HTR-8/SVneo (cell line): Measurements from ENCODE around the gene GNE.
"Not testable (repeated sequence)": the region's sequence is repeated elsewhere in the genome, so short reads cannot be mapped to it uniquely, and the experiment has no call there.

Experiments used
- DNase-seq: peaks from one replicate; pipeline ENCODE4 v3.0.0; 2011; ENCODE audit warnings: low spot score, mixed read lengths; ENCODE audit not compliant: insufficient read length
- FAIRE-seq: peaks from 2 replicates; lab custom pipeline; 2011; peaks lifted over from hg19 to GRCh38; lab: Jason Lieb, UNC

Gene GNE

DNA sequence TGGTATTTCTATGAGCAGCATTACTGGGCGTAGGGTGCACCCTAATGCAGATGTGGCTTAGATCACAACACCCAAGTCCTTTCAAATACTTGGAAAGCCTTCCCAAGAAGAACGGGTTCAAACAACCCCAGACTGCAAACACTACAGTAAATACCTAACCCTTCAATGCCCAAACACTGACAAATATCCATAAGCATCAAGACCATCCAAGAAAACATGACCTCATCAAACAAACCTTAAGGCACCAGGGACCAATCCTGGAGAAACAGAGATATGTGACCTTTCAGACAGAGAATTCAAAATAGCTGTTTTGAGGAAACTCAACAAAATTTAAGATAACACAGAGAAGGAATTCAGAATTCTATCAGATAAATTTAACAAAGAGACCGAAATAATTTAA, 83.0 kb downstream of the GNE start:
- FAIRE-seq, DNase-seq: not testable (repeated sequence)

DNA sequence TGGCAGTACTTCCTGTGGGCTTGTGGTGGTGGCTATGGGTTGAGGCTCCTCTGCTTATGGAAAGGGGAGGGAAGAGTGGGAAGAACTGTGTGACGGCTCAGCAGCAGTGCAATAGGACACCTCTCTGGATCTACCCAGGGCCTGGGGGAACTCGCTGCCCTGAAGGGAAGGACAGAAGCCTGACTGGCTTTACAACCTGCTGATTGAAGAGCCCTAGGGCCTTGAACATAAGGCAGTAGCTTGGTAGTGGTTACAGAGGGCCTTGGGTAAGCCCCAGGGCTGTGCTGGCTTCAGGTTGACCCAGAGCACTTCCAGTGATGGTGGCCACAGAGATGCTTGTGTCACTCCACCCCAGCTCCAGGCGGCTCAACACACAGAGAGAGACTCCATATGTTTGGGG, 83.5 kb downstream of the GNE start:
- DNase-seq: no peak
- no peak for FAIRE-seq

DNA sequence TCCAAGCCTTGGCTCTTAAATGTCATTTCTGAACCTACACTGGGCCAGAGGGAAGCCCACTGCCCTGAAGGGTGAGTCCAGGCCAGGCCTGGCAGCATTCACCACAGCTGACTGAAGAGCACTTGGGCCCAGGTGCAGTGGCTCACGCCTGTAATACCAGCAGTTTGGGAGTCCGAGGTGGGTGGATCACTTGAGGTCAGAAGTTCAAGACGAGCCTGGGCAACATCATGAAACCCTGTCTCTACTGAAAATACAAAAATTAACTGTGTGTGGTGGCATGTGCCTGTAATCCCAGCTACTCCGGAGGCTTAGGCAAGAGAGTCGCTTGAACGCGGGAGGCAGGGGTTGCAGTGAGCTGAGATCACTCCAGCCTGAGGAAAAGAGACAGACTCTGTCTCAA, 84.0 kb downstream of the GNE start:
- DNase-seq: no peak
- FAIRE-seq: no peak

DNA sequence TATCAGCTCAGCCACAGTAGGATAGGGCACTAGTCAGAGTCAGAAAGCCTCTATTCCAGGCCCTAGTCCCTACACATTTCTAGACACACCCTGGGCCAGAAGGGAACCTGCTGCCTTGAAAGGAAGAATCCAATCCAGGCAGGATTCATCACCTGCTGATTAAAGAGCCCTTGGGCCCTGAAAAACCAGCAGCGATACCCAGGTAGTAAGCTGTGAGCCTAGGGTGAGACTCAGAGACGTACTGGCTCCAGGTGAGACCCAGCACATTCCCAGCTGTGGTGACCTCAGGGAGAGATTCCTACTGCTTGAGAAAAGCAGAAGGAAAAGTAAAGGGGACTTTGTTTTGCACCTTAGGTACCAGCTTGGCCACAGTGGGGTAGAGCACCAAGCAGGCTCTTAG, 84.4 kb downstream of the GNE start:
- FAIRE-seq (no peak), DNase-seq (no peak)

DNA sequence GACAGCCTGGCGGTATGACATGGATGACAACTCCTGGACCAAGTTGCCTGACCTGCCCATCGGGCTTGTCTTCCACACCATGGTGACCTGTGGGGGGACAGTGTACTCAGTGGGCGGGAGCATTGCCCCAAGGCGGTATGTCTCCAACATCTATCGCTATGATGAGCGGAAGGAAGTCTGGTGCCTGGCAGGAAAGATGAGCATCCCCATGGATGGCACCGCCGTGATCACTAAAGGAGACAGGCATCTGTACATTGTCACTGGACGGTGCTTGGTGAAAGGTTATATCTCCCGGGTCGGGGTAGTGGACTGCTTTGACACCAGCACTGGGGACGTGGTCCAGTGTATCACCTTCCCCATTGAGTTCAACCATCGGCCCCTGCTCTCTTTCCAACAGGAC, 87.7 kb downstream of the GNE start:
- DNase-seq: no peak
- FAIRE-seq: no peak

DNA sequence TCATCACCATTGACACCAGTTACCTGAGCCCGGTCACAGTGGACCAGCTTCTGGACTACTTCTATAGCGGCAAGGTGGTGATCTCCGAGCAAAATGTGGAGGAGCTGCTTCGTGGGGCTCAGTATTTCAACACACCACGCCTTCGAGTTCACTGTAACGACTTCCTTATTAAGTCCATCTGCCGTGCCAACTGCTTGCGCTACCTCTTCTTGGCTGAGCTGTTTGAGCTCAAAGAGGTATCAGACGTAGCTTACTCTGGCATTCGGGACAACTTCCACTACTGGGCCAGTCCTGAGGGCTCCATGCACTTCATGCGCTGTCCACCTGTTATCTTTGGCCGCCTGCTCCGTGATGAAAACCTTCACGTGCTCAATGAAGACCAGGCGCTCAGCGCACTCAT, 88.5 kb downstream of the GNE start:
- DNase-seq: no peak
- FAIRE-seq: no peak

DNA sequence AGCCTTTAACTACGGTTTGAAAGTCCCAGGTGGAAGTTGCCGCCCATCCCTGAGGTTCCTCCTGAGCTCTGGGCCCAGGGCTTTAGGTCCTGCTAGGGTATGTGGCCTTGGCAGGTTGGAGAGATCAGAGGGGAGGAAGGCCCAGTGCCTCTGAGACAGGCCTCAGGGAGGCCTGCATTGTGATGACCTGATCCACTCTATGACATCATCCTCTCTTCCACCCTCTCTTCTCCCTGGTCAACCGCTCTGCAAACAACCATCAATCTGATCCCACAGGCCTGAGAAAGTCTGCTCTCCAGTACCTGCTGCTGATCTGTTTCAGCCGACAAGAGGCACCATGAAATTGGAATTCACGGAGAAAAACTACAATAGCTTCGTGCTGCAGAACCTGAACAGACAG, 89.1 kb downstream of the GNE start, which contains the start of gene CCIN:
Gene CCIN, plus strand, starts transcription at position 223 of the 400 bp plus-strand sequence. Its CDS starts 115 bp downstream, at position 338.
- DNase-seq: no peak
- FAIRE-seq: no peak

DNA sequence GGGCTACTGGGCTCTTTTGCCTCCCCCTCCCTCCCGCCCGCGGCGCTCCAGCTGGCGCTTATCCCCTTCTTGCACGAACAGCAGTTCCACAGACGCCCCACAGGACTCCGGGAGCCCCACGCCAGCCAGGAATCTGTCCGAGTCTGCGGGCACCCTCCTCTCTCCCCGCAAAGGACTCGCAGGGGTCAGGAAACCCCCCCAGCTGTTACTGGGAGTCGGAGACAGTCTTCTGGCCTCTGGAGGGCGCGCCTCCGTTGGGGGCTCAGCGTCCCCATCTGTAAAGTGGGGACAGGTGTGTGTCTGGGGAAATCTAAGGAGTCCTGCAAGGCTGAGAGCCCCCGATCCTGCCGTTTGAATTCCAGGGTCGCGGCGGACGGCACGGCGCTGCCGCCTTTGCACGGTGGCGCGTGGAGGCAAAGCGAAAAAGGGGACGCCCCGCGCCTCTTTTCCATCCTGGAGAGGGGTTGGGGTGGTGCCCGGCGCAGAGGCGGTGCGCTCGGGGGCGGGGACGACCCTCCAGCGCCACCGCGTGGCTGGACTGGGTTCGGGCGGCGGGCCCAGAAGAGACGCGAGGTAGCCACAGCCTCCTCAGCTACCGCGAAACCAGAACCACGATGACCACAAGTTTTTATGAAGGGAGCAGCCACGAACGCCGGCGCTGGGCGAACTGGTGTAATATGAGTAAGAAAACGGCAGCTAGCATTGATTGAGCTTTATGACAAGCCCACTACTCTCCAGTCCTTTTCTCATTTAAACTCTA, 91.9 kb downstream of the GNE start:
- peak; percentile 87 for DNase-seq
- peak; percentile 93 for FAIRE-seq

DNA sequence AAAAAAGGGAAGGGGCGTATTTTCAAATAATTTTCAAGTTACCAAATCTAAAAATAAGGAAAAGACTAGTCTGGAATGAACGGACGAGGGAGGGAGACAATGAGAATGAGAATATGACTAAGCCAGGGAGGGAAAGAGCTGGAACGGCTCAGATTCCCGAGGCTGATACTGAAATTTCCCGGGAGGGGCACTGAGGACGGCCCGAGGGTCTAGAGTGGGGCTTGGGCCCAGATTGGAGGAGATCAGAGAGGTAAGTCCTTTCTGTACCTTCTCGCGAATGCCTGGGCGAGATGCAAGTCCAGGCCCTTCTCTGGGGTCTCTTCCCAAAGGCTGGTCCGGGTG, 92.5 kb downstream of the GNE start:
- DNase-seq (no peak), FAIRE-seq (no peak)

DNA sequence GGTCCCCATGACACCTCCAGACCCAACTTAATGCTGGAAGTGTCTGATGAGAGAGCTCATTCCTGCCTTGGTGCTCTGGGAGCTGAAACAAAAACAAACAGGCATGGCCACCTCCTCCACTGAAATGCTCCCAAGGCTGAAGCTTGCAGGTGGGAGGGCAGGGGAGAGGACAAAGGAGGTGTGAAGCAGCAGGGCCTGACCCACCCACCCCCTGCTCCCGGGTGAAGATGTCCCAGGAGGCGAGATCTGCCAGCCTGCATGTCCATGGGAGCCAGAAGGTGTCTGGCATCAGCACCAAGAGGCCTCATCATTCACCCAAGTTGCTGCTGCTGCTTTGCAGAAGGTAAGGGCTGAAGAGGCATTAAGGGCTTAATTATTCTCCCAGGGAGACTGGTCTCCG, 93.3 kb downstream of the GNE start:
- no peak for DNase-seq
- FAIRE-seq: no peak
